Body of pancreas (tissue), 4 donors: Measurements from ENCODE around the gene CXorf66. TPM values are rescaled to one million over a fixed set of nuclear protein-coding genes. Genes with fewer than 3 reads are reported as not detected.

Experiments
- ATAC-seq: fragments of 150-250 bp; one replicate; pipeline ENCODE4 v1.9.1; 2016
- DNase-seq, 4 donors: peaks; one replicate each; pipeline ENCODE4 v3.0.0-alpha.2; 2019
- H3K27ac ChIP-seq, 4 donors: fragments of 200-600 bp; sonication (generic); 1 replicate in 3 of 4; 2 replicates in 1 of 4; pipeline versions ENCODE4 v1.5.1 to v1.6.1; 2016 to 2019; ENCODE audit warnings: mild to moderate bottlenecking in 1 of 4, mixed read lengths in 1 of 4, moderate library complexity in 1 of 4
- H3K27me3 ChIP-seq, 2 donors: fragments of 200-600 bp; sonication (generic); one replicate each; pipeline ENCODE4 v1.6.0; 2016; ENCODE audit warnings: mild to moderate bottlenecking in 1 of 2
- H3K36me3 ChIP-seq, 2 donors: fragments of 200-600 bp; sonication (generic); replicated peaks in 1 of 2; 2 replicates each; pipeline ENCODE4 v1.5.1; 2016; ENCODE audit warnings: low read depth in 2 of 2; ENCODE audit not compliant: insufficient read depth in 1 of 2
- H3K4me1 ChIP-seq: fragments of 200-600 bp; sonication (generic); one replicate; pipeline ENCODE4 v1.6.0; 2016
- H3K4me3 ChIP-seq, 2 donors: fragments of 200-600 bp; sonication (generic); 1 replicate in 1 of 2; 2 replicates in 1 of 2; pipeline ENCODE4 v1.5.1; 2016 to 2019
- H3K9me3 ChIP-seq, 3 donors: fragments of 200-600 bp; sonication (generic); 1 replicate in 2 of 3; 2 replicates in 1 of 3; pipeline ENCODE4 v1.5.1; 2016
- POLR2A ChIP-seq, 3 donors: fragments of 450-650 bp; IDR thresholded peaks; one replicate each; pipeline ENCODE4 v1.6.1; 2016; ENCODE audit warnings: antibody characterized with exemption in 3 of 3, mild to moderate bottlenecking in 2 of 3
- WGBS, 2 donors: methylation state at CpG; one replicate each; pipeline ENCODE4 v1.1.5; 2017; 5-methylcytosine and 5-hydroxymethylcytosine counted together
- intact Hi-C: fragments of 100-400 bp; cut with DNase I; formaldehyde crosslinking; loops from one replicate; pipeline ENCODE4 v1.15.1; 2023
- total RNA-seq, 2 donors: library from RNA; depleted of rRNA; stranded (reverse); fragments of >200 nt; gene quantifications; one replicate each; pipeline ENCODE4 v1.1.0, GENCODE V29; 2016
- TF ChIP-seq, protein P1 (sequence below), 7 experiments: fragments of 450-650 bp in 4 of 7; fragments of 200-600 bp in 3 of 7; sonication (generic) in 3 of 7; IDR thresholded peaks; one replicate each; pipeline ENCODE4 v1.5.1; 2016 to 2019; ENCODE audit warnings: antibody characterized with exemption in 7 of 7

CXorf66 gene, protein sequence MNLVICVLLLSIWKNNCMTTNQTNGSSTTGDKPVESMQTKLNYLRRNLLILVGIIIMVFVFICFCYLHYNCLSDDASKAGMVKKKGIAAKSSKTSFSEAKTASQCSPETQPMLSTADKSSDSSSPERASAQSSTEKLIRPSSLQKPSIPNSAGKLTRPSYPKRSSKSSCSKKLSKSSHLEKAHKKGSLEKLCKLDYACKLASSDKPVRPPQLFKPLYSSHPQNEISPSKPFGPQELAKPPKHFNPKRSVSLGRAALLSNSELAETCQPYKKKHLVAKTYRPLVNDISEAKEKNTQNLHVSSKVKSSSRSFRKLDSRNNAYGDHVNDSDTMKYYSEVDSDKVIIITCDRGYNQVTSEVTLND
- not detected for total RNA-seq

DNA sequence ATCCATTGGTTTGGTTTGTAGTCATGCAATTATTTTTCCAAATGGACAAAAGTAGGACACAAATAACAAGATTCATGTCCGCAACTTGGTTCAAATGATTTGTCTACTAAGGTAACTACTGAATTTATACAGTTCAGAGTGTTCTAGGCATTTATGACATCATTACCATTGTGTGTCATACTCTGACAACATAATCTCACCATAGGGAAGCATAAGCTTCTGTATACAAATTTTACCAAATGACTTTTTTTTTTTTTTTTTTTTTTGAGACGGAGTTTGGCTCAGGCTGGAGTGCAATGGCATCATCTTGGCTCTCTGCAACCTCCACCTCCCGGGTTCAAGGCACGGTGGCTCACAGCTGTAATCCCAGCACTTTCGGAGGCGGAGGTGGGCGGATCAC is at the start of gene CXorf66:
Gene CXorf66, minus strand, starts transcription at position 101 of the 400 bp plus-strand sequence. Its CDS starts 25 bp downstream, at position 76.
- DNase-seq: no peak
- Histone ChIP-seq H3K4me1 (no peaks in the 10 kb centered on the region), H3K27ac (no peak within 1 kb of the TSS), H3K36me3 (no peaks in the 10 kb centered on the region), H3K4me3 (no peak within 1 kb of the TSS), H3K27me3 (no peaks in the 10 kb centered on the region), H3K9me3 (no peaks in the 10 kb centered on the region)
- TF ChIP-seq POLR2A (IDR thresholded peaks at IDR 0.05): no peak
- TF ChIP-seq, protein P1, sequence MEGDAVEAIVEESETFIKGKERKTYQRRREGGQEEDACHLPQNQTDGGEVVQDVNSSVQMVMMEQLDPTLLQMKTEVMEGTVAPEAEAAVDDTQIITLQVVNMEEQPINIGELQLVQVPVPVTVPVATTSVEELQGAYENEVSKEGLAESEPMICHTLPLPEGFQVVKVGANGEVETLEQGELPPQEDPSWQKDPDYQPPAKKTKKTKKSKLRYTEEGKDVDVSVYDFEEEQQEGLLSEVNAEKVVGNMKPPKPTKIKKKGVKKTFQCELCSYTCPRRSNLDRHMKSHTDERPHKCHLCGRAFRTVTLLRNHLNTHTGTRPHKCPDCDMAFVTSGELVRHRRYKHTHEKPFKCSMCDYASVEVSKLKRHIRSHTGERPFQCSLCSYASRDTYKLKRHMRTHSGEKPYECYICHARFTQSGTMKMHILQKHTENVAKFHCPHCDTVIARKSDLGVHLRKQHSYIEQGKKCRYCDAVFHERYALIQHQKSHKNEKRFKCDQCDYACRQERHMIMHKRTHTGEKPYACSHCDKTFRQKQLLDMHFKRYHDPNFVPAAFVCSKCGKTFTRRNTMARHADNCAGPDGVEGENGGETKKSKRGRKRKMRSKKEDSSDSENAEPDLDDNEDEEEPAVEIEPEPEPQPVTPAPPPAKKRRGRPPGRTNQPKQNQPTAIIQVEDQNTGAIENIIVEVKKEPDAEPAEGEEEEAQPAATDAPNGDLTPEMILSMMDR (IDR thresholded peaks at IDR 0.05): no peak
- no peak for ATAC-seq
- intact Hi-C loops: no loop called here
- WGBS, 2 donors: 89 to 93% methylated on average over 2 to 7 of the region's 7 CpGs

GRCh38 chrX:139982856-139983255 is 17.5 kb upstream of the CXorf66 start:
- H3K4me1 ChIP-seq: no peaks in the 10 kb centered on the region
- intact Hi-C loops: no loop called here
- WGBS, 2 donors: 21 to 26% methylated on average over 3 of the region's 3 CpGs

GRCh38 chrX:139974471-139974870 is 9.2 kb upstream of the CXorf66 start:
- ATAC-seq: no peak
- no peaks in the 10 kb centered on the region for H3K36me3 ChIP-seq
- H3K27ac ChIP-seq: no peak overlapping the region
- H3K4me1 ChIP-seq: no peaks in the 10 kb centered on the region
- H3K4me3 ChIP-seq: no peak overlapping the region
- 77 to 81% methylated on average over 3 of the region's 3 CpGs for WGBS, 2 donors
- H3K27me3 ChIP-seq: no peaks in the 10 kb centered on the region
- DNase-seq: no peak
- H3K9me3 ChIP-seq: no peaks in the 10 kb centered on the region
- TF ChIP-seq, protein P1 (IDR thresholded peaks at IDR 0.05): no peak
- no peak for TF ChIP-seq POLR2A (IDR thresholded peaks at IDR 0.05)
- intact Hi-C loops: no loop called here

More at GRCh38 chrX:139982856-139983255, 17.5 kb upstream of the CXorf66 start:
- no peak for DNase-seq
- no peak for ATAC-seq
- no peaks in the 10 kb centered on the region for H3K27me3 ChIP-seq
- H3K4me3 ChIP-seq: no peak overlapping the region
- no peak for TF ChIP-seq POLR2A (IDR thresholded peaks at IDR 0.05)
- TF ChIP-seq, protein P1 (IDR thresholded peaks at IDR 0.05): no peak
- H3K36me3 ChIP-seq: no peaks in the 10 kb centered on the region
- H3K27ac ChIP-seq: no peak overlapping the region
- H3K9me3 ChIP-seq: no peaks in the 10 kb centered on the region

- H3K4me3 ChIP-seq: no peak overlapping the region
- H3K27me3 ChIP-seq: no peaks in the 10 kb centered on the region
- no peak for ATAC-seq
- intact Hi-C loops: no loop called here
- no peaks in the 10 kb centered on the region for H3K9me3 ChIP-seq
- H3K27ac ChIP-seq: no peak overlapping the region
- 58 to 75% methylated on average over 5 to 6 of the region's 6 CpGs for WGBS, 2 donors
- H3K36me3 ChIP-seq: no peaks in the 10 kb centered on the region
- no peak for DNase-seq
- no peaks in the 10 kb centered on the region for H3K4me1 ChIP-seq
- TF ChIP-seq, protein P1 (IDR thresholded peaks at IDR 0.05): no peak
- TF ChIP-seq POLR2A (IDR thresholded peaks at IDR 0.05): no peak
These were observed 7.6 kb upstream of the CXorf66 start for GRCh38 chrX:139972629-139973624.
